IPS-NIHi11 (cell line): ENCODE data around the gene BICD2.

ENCODE experiments used
- DNase-seq: peaks from one replicate; pipeline ENCODE4 v3.0.0; 2012; ENCODE audit warnings: mixed read lengths, low spot score

The BICD2 gene

DNA sequence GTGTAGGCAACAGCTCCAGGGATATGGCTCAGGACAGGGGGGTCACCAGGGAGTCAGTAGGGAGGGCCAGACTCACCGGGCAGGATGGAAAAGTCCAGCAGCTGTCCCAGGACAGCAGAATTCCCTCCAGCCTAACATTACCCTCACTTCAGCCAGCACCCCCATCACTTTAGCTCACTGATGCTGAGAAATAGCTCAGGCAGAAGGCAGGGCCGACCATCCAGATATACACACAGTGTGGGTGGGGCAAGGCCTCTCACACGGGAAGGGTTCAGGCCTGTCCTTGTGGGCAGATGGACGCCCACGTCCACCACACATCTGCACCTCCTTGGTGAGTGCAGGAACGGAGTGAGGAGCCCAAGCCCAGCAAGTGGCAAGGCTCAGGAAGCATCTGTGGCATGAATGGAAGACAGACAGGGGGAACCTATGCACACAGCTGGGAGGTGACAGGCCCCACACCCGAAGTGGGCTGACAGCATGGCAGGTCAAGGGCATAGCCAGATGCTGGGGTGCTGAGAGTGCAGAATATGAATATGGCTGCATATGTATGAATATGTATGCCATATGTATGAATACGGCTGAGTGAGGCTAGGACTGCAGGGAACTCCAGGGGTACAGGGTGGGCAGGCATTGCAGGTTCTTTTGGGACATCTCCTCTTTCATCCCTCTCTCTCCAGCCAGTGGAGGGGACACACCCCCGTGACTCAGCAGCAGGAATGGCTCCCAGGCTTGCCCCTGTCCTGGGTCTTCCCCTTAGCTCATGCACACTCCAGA is 17.0 kb downstream of the BICD2 start:
- no peak for DNase-seq

- DNase-seq: no peak
Observed at GRCh38 chr9:92746567-92747458, 17.8 kb downstream of the BICD2 start.

DNA sequence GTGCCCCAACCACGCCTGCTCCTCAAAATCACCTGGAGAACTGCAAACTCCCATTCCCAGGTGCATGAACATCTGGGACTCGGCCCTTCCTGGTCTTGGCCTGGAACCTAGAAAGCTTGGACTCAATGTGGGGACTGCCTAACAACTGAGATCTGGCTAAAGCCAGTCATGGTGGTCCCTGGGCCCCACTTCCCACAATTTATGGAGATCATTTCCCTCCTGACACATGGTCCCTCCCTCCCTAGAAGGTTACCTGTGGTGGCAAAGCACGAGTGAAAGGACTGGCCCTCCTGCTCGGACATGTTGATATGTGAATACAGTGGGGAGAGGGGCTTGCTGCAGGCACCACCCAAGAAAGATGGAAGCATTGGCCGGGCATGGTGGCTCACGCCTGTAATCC is 18.8 kb downstream of the BICD2 start:
- DNase-seq: no peak

DNA sequence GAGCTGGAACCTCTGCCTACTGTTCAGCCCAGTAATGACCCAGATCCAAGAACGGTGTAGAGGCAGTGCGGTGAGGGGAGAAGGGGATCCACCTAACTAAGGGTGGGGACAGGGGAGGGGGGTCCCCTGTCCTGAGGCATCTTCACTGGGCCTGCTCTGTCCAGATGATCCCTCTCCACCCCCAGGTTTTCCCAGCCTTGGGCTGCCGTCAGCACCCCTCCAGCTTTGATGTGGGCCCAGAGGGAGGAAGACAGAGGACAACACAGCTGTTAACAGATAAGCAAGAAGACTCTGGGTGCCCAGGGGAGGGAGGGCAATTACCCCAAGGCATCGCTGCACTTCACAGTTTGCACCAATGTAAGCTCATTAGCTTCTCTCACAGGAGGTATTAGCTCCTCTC is 19.3 kb downstream of the BICD2 start:
- no peak for DNase-seq

- DNase-seq: no peak
Observed at GRCh38 chr9:92740969-92741368, 23.7 kb downstream of the BICD2 start.

- DNase-seq: no peak
Observed at GRCh38 chr9:92740446-92740961, 24.1 kb downstream of the BICD2 start.

- DNase-seq: no peak
Observed at GRCh38 chr9:92740009-92740408, 24.6 kb downstream of the BICD2 start.

DNA sequence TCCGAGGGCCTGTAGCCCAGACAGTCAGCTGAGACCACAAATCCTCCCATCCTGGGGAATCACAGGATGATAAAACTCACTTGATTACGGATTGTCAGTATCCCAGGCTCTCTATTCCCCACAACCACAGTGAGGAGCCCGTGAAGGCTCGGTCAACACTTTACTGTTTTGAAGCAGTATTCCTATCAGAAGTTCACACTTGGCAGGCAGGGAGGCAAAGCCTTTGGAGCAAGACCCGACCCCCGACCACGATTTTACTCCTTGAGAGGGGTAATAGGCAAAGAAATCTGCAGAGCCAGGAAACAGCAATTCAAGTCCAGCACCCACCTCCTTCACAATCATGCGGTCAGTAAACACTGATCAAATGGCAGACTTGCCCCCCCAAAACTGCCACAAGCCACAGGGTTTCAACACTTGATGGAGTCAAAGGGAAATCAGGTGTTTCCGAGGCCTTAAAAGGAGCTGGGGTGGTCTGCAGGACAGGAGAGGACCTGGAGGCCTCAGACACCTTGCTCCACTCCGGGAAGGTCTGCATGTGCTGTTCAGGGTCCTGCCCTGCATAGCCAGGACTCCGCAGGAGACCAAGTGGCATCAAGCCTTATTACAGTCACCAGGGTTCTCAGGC is 25.2 kb downstream of the BICD2 start:
- no peak for DNase-seq

DNA sequence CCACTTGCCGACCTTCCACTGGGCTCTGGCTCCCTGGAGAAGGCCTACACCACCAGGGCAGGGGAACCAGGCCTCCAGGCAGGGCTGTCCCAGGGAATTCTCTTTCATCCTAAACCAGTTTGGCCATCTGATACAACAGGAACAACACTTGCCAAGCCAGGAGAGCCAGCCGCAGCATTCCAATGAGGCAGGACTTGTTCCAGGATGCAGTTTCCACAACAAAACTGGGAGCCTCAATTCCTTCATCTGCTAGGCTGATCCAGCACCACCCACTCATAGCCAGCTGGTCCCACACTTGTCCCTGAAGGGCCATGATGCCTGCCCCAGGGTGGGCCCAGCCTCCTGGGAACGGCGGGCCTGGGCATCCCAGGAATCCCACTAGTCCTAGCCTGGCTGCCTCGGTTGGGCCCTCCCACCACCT is 26.0 kb downstream of the BICD2 start:
- peak; percentile 39 for DNase-seq

- DNase-seq: peak; percentile 39
Observed at GRCh38 chr9:92737611-92738299, 26.9 kb downstream of the BICD2 start.

DNA sequence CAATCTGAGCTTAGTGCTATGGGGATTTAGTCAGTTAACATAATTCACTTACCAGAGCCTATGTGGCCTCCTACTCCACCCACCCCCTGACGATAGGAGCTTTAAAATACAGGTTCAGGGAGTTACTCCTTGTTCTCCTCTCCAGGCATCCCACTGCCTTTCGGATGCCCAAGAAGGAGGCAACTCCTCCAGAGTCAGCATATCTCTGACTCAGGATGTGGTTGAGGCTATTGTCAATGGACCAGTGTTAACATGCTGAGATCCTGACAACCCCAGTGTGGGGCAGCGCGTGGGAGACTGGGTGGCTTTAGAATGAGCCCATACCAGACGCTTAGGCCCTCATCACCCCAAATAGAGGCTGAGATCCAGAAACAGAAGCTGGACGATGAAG is 27.4 kb downstream of the BICD2 start:
- DNase-seq: no peak

- no peak for DNase-seq
Observed at GRCh38 chr9:92736563-92737215, 27.9 kb downstream of the BICD2 start.

DNA sequence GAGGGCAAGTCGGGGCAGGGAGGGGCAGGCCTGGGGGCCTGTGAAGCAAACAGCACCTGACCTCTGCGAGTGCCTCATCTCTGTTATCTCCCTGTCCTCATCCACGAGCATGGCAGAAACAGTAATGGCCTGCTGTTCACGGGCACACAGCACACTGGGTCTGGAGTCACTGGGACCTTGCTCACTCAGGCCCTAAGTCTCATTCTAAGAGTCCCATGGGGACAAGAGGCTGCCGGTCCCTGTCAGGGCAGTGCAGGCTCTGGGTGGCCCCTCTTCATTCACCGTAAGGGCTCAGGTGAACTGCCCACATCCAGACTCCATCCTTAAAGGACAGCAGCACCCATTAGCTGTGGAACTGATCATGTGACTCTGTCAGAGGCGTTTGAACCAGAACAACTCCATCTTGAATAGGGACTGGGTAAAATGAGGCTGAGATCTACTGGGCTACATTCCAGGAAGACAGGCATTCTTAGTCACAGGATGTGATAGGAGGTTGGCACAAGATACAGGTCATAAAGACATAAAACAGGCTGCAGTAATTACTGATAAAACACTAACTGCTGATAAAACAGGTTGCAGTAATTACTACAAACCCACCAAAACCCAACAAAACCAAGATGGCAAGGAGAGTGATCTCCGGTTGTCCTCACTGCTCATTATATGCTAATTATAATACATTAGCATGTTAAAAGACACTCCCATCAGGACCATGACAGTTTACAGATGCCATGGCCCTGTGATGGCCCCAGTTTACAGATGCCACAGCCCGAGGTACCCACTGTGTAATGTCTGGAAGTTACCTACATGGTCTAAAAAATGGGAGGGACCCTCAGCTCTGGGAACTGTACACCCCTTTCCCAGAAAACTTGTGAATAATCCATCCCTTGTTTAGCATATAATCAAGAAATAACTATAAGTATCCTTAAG is 28.7 kb downstream of the BICD2 start:
- no peak for DNase-seq

DNA sequence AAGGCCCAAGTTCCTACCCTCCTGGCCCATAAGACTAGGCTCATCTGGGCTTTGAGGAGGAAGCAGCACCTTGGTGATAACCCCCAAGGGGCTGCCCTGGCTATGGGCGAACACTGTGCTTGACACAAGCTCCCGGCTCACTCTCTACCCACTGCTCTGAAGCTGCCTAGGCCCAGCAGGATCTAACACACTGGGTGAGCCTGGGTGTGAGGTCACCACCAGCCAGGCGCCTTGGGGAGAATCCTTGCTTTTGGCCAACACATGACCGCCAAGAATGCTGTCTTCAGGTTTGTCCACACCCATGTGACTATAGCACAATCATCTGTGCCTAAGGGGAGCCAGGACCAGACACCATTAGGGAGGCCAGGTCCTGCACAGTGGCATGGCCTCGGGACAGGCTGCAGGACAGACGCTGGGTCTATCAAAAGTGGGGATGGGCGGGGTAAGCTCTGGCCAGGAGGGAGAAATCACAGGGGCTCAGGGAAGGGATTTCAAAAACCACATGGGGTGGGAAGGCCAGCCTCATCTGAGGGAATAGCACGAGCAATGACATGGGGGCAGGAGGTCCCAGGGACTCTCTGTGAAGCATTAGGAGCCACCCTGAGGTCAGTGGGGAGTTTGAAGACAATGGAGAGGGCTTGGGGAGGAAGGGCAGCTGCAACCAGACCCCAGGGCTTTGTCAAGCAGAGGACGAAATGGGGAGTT is 29.6 kb downstream of the BICD2 start:
- DNase-seq: no peak

- no peak for DNase-seq
Observed at GRCh38 chr9:92730897-92731296, 33.7 kb downstream of the BICD2 start.

GRCh38 chr9:92729735-92730155 is 34.9 kb downstream of the BICD2 start:
- no peak for DNase-seq

- no peak for DNase-seq
Observed at GRCh38 chr9:92728831-92729734, 35.5 kb downstream of the BICD2 start.
